Astrocyte of the cerebellum (primary cell): ENCODE results near the gene LRRC4C.

Source experiments
- DNase-seq: peaks from one replicate; pipeline ENCODE4 v3.0.0-alpha.2; 2011; ENCODE audit warnings: low read depth
- H3K4me3 ChIP-seq: 2 replicates; pipeline ENCODE4 v1.5.1; 2011; ENCODE audit warnings: mild to moderate bottlenecking, low read depth, low read length, moderate library complexity
- CTCF ChIP-seq: IDR thresholded peaks from 2 replicates; pipeline ENCODE4 v1.5.1; 2012; ENCODE audit warnings: low read length, low read depth, moderate library complexity, mild to moderate bottlenecking; ENCODE audit errors: missing control alignments
- in situ Hi-C: cut with HindIII; loops from 2 replicates; pipeline ENCODE4 v1.10.0; 2017; ENCODE audit warnings: low sequenced_read_pairs

LRRC4C gene

GRCh38 chr11:40388097-40388818, 1071.2 kb downstream of the LRRC4C start:
- TF ChIP-seq CTCF: no peak
- no peak for DNase-seq
- in situ Hi-C loops: no loop called here

GRCh38 chr11:40387240-40387980, 1072.0 kb downstream of the LRRC4C start:
- no peak overlapping the region for H3K4me3 ChIP-seq
- DNase-seq: no peak
- in situ Hi-C loops: no loop called here
- no peak for TF ChIP-seq CTCF

More at GRCh38 chr11:40388097-40388818, 1071.2 kb downstream of the LRRC4C start:
- H3K4me3 ChIP-seq: no peak overlapping the region

- no peak overlapping the region for H3K4me3 ChIP-seq
- DNase-seq: no peak
- TF ChIP-seq CTCF: no peak
- in situ Hi-C loops: no loop called here
Measured at GRCh38 chr11:40384991-40385390, 1074.5 kb downstream of the LRRC4C start.

DNA sequence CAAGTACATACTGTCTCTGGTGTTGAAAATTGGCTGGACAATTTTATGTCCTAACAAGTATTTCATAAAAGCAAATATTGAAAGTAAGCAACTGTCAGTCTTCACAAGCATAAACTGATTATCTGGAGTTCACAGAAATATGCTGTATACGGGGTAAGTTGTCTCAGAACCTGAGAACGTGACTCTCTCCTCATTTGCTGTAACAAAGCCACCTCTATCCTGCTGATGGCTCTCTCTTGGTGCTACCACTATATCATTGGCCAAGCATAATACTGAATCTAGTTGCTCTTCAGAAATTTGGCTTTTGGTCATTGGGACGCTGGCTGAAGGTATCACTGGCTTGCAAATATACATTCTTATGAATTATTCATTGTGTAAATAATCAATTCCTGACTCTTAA, 1078.0 kb downstream of the LRRC4C start:
- no peak for DNase-seq
- in situ Hi-C loops: no loop called here

DNA sequence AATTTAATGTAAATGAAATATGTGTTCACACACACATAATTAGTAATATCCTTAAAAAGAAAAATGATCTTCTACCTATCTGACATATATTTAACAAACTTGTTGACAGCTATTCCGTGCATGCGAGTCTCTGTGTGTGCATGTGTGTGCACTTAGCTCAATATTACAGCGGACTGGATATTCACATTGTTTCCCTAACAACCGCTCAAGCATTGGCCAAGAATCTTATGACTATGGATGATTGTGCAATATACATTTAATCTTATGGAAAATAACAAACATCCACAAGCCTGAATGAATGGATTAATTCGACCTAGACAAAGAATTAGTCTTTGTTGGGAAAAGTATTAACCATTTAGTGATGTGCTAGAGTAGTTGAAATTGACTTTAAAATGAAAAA, 1078.6 kb downstream of the LRRC4C start:
- no peak for DNase-seq
- TF ChIP-seq CTCF: no peak
- in situ Hi-C loops: no loop called here
- H3K4me3 ChIP-seq: no peak overlapping the region

More for the DNA sequence above, 1078.0 kb downstream of the LRRC4C start:
- H3K4me3 ChIP-seq: no peak overlapping the region
- no peak for TF ChIP-seq CTCF

DNA sequence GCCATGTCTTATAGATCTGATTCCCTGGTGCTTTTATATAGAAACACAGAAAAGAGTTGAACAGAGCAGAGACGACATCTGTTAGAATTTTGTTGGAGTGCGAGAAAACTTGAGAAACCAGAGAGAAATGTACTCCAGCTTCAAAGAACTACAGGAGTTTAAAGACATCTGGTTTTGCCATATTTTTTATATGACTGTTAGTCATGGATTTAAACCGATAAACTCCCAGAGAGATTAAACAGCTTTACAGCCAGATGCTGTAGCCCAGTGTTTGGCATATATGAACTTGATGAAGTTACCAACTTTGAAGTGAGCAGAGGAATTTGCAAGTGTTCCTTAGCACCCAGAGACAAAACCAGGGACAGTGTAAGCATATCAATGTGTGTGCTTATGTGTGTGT, 1083.1 kb downstream of the LRRC4C start:
- no peak overlapping the region for H3K4me3 ChIP-seq
- no peak for DNase-seq
- TF ChIP-seq CTCF: no peak
- in situ Hi-C loops: no loop called here
